Measurements from ENCODE around the gene STX2. TPM values are rescaled to one million over a fixed set of nuclear protein-coding genes. Genes with fewer than 3 reads are reported as not detected.

The STX2 gene
- polyA plus RNA-seq, 2 of the 4 experiments (the other 2 are of a cell fraction) = 26.8 to 51.3 TPM

GRCh38 chr12:130819681-130820080, 19.4 kb downstream of the STX2 start (continued):
- TF ChIP-seq TP53 (CRISPR knock-in tag; IDR thresholded peaks at IDR 0.05) = no peak

GRCh38 chr12:130818635-130819576, 20.1 kb downstream of the STX2 start:
- peak overlapping the region in 1 of 2 experiments; percentile 64; a peak in 2 of 6 replicates for H3K27ac ChIP-seq
- H3K4me1 ChIP-seq = 0 out of 3 replicates have a peak, but pooled peaks cover 3% of the 10 kb centered on the region
- 37% methylated on average over 56 of the region's 58 CpGs for WGBS (ENCODE audit: missing lambda C conversion rate)
- DNase-seq (ENCODE audit: low read depth in 1 of 2, low spot score in 1 of 2) (peak; percentile 49 to 91), ATAC-seq (peak; percentile 97 to 100), FAIRE-seq (no peak)
- ChIA-PET POLR2A (no interaction called here), CTCF (interaction anchor here (0.7 to 2.5 kb wide), 13 partner anchors 9 to 1838 kb away, joined by 3 to 20 read pairs (median 5); no protein-coding TSS in a partner anchor)
- peak overlapping the region; percentile 55 for H3K4me2 ChIP-seq
- no peaks in the 10 kb centered on the region for H3K9me3 ChIP-seq
- peak; percentile 41 to 59 for TF ChIP-seq RAD21 (conservative IDR thresholded peaks at IDR 0.05 in 1 of 2, IDR thresholded peaks at IDR 0.05 in 1 of 2)
- TF ChIP-seq CTCF (IDR thresholded peaks at IDR 0.05) = peak; percentile 94
- TF ChIP-seq SMC3 (IDR thresholded peaks at IDR 0.05) = peak; percentile 81
- TF ChIP-seq HDAC2 (IDR thresholded peaks at IDR 0.05) = no peak
- H3K4me3 ChIP-seq = no peak overlapping the region

GRCh38 chr12:130818272-130818634, 20.8 kb downstream of the STX2 start:
- ATAC-seq (no peak), DNase-seq (ENCODE audit: low read depth in 1 of 2, low spot score in 1 of 2) (no peak), FAIRE-seq (no peak)
- H3K4me3 ChIP-seq = no peak overlapping the region
- TF ChIP-seq KDM1A (IDR thresholded peaks at IDR 0.05; ENCODE audit: low read depth) = no peak
- TF ChIP-seq RARB (CRISPR knock-in tag; IDR thresholded peaks at IDR 0.05) = no peak
- TF ChIP-seq MAZ (IDR thresholded peaks at IDR 0.05; ENCODE audit: borderline replicate concordance, low read depth, low read length) = no peak
- no peak for TF ChIP-seq USF2 (IDR thresholded peaks at IDR 0.05)
- no peak for TF ChIP-seq RFX5 (IDR thresholded peaks at IDR 0.05)
- TF ChIP-seq EP300 (IDR thresholded peaks at IDR 0.05) = no peak
- TF ChIP-seq TFCP2L1 (CRISPR knock-in tag; IDR thresholded peaks at IDR 0.05) = no peak
- TF ChIP-seq HMGXB4 (CRISPR knock-in tag; IDR thresholded peaks at IDR 0.05; ENCODE audit: borderline replicate concordance) = no peak
- no peak for TF ChIP-seq MAFK (IDR thresholded peaks at IDR 0.05; ENCODE audit: partially characterized antibody)
- no peak for TF ChIP-seq BHLHE40 (IDR thresholded peaks at IDR 0.05; ENCODE audit: low read depth, low read length)
- no peak for TF ChIP-seq JUN (IDR thresholded peaks at IDR 0.05)
- TF ChIP-seq E2F6 (IDR thresholded peaks at IDR 0.05; ENCODE audit: borderline replicate concordance, low read depth) = no peak
- no peak for TF ChIP-seq RCOR1 (IDR thresholded peaks at IDR 0.05; ENCODE audit: low read depth, low read length)
- no peak for TF ChIP-seq NR3C1 (IDR thresholded peaks at IDR 0.05)
- no peak for TF ChIP-seq HES2 (IDR thresholded peaks at IDR 0.05)
- no peak for TF ChIP-seq FOSL2 (IDR thresholded peaks at IDR 0.05)
- no peak for TF ChIP-seq FOSL2 (CRISPR knock-in tag; IDR thresholded peaks at IDR 0.05)
- no peak for TF ChIP-seq CTCF (IDR thresholded peaks at IDR 0.05)
- TF ChIP-seq BCL3 (IDR thresholded peaks at IDR 0.05) = no peak
- no peaks in the 10 kb centered on the region for H3K9me3 ChIP-seq
- CTCF ChIA-PET = interaction anchor here (0.7 to 2.5 kb wide), 11 partner anchors 8 to 70 kb away, joined by 3 to 9 read pairs (median 4); no protein-coding TSS in a partner anchor
- H3K27ac ChIP-seq = no peak overlapping the region
- POLR2A ChIA-PET = no interaction called here
- no peak overlapping the region for H3K4me2 ChIP-seq
- 0 out of 3 replicates have a peak, but pooled peaks cover 3% of the 10 kb centered on the region for H3K4me1 ChIP-seq
- 87% methylated on average over 13 of the region's 14 CpGs for WGBS (ENCODE audit: missing lambda C conversion rate)

Measured in A549 (cell line).